Measurements from ENCODE around the gene KCNQ1.
A peak's percentile ranks its signal among the peaks of the same experiment; 100 is the strongest.

Gene KCNQ1

GRCh38 chr11:2787816-2788167, 343.0 kb downstream of the KCNQ1 start:
- no peak for TF ChIP-seq GATA1 (IDR thresholded peaks at IDR 0.05; ENCODE audit: low read depth, low read length)
- no peak for TF ChIP-seq POLR2A (IDR thresholded peaks at IDR 0.05; ENCODE audit: low read length)
- DNase-seq = no peak

- peak in 1 of 2 experiments; percentile 16 for DNase-seq
- no peak for TF ChIP-seq POLR2A (IDR thresholded peaks at IDR 0.05; ENCODE audit: low read length)
- TF ChIP-seq GATA1 (IDR thresholded peaks at IDR 0.05; ENCODE audit: low read depth, low read length) = no peak
Measured at GRCh38 chr11:2788168-2789071, 343.6 kb downstream of the KCNQ1 start.

DNA sequence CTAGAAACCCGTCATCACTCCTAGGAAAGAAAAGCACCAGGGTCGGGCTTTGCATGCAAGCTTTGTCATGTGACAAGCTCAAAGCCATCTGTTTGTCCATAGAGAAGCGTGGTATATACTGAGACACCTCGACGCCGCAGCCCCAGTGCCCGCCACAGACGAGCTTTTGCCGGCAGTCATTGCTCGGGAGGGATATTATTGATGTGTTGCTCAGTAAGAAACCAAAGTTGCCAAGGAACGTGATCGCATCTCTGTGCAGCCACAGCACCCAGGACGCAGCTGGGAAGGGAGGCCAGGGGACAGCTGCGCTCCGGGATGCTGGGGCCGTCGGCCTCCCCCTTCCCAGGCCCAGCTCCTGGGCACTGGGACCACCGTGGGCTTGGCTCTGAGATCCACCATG, 344.5 kb downstream of the KCNQ1 start:
- no peak for TF ChIP-seq POLR2A (IDR thresholded peaks at IDR 0.05; ENCODE audit: low read length)
- no peak for TF ChIP-seq GATA1 (IDR thresholded peaks at IDR 0.05; ENCODE audit: low read depth, low read length)
- no peak for DNase-seq

GRCh38 chr11:2789791-2790567, 345.2 kb downstream of the KCNQ1 start:
- TF ChIP-seq POLR2A (IDR thresholded peaks at IDR 0.05; ENCODE audit: low read length) (no peak), GATA1 (IDR thresholded peaks at IDR 0.05; ENCODE audit: low read depth, low read length) (no peak)

GRCh38 chr11:2790568-2790921, 345.7 kb downstream of the KCNQ1 start:
- TF ChIP-seq GATA1 (IDR thresholded peaks at IDR 0.05; ENCODE audit: low read depth, low read length) (no peak), POLR2A (IDR thresholded peaks at IDR 0.05; ENCODE audit: low read length) (no peak)
- no peak for DNase-seq

More at GRCh38 chr11:2789791-2790567, 345.2 kb downstream of the KCNQ1 start:
- DNase-seq = no peak

- TF ChIP-seq GATA1 (IDR thresholded peaks at IDR 0.05; ENCODE audit: low read depth, low read length) (no peak), POLR2A (IDR thresholded peaks at IDR 0.05; ENCODE audit: low read length) (no peak)
Measured at GRCh38 chr11:2791139-2791520, 346.3 kb downstream of the KCNQ1 start.

GRCh38 chr11:2791521-2792380, 346.9 kb downstream of the KCNQ1 start:
- DNase-seq = no peak
- no peak for TF ChIP-seq GATA1 (IDR thresholded peaks at IDR 0.05; ENCODE audit: low read depth, low read length)
- TF ChIP-seq POLR2A (IDR thresholded peaks at IDR 0.05; ENCODE audit: low read length) = no peak

More at GRCh38 chr11:2791139-2791520, 346.3 kb downstream of the KCNQ1 start:
- DNase-seq = no peak

GRCh38 chr11:2792381-2793250, 347.8 kb downstream of the KCNQ1 start:
- no peak for DNase-seq
- no peak for TF ChIP-seq GATA1 (IDR thresholded peaks at IDR 0.05; ENCODE audit: low read depth, low read length)
- TF ChIP-seq POLR2A (IDR thresholded peaks at IDR 0.05; ENCODE audit: low read length) = no peak

DNA sequence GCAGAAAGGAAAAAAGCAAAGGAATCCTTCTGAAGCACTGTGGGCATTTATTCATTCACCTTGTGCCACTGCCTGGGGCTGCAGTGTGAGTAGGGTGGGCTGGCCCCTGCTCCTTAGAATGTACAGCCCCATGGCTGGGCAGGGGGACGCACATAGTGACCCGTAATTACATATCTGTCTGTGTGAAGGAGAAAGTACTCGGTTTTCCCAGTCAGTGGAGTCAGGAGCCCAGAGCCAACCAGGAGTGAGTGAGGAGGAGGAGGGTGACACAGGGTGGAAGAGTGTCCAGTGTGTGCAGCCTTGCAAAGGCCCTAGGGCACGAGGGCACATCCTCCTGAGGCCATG, 348.9 kb downstream of the KCNQ1 start:
- no peak for DNase-seq
- no peak for TF ChIP-seq POLR2A (IDR thresholded peaks at IDR 0.05; ENCODE audit: low read length)
- no peak for TF ChIP-seq GATA1 (IDR thresholded peaks at IDR 0.05; ENCODE audit: low read depth, low read length)

GRCh38 chr11:2794046-2794967, 349.5 kb downstream of the KCNQ1 start:
- no peak for TF ChIP-seq POLR2A (IDR thresholded peaks at IDR 0.05; ENCODE audit: low read length)
- no peak for TF ChIP-seq GATA1 (IDR thresholded peaks at IDR 0.05; ENCODE audit: low read depth, low read length)
- no peak for DNase-seq

GRCh38 chr11:2794968-2795322, 350.1 kb downstream of the KCNQ1 start:
- no peak for DNase-seq
- TF ChIP-seq POLR2A (IDR thresholded peaks at IDR 0.05; ENCODE audit: low read length) (no peak), GATA1 (IDR thresholded peaks at IDR 0.05; ENCODE audit: low read depth, low read length) (no peak)

- TF ChIP-seq POLR2A (IDR thresholded peaks at IDR 0.05; ENCODE audit: low read length) = no peak
- no peak for TF ChIP-seq GATA1 (IDR thresholded peaks at IDR 0.05; ENCODE audit: low read depth, low read length)
- DNase-seq = no peak
Measured at GRCh38 chr11:2795491-2795991, 350.7 kb downstream of the KCNQ1 start.
